Neural cell (in vitro differentiated cells): ENCODE results near the gene MYH7B. TPM values are rescaled to one million over a fixed set of nuclear protein-coding genes. Genes with fewer than 3 reads are reported as not detected.

ENCODE experiments used
- H2AFZ ChIP-seq: fragments of 200-600, 300-800 bp; sonication (generic), shearing (Covaris generic); 2 replicates; pipeline ENCODE4 v1.6.0; 2014; ENCODE audit warnings: low read depth, mild to moderate bottlenecking, antibody characterized with exemption, low read length, moderate library complexity
- H3F3A ChIP-seq: fragments of 200-600 bp; shearing (Covaris generic); 2 replicates; pipeline ENCODE4 v1.6.1; 2016; ENCODE audit warnings: mild to moderate bottlenecking, moderate library complexity, mixed read lengths, antibody characterized with exemption, low read length; ENCODE audit not compliant: insufficient read depth, poor library complexity, severe bottlenecking
- H3K27ac ChIP-seq: fragments of 200-600, 300-800 bp; sonication (generic), shearing (Covaris generic); 2 replicates; pipeline ENCODE4 v1.5.1; 2014; ENCODE audit warnings: mild to moderate bottlenecking, low read length, moderate library complexity
- H3K27me3 ChIP-seq: fragments of 300-800, 200-600 bp; sonication (generic), shearing (Covaris generic); 2 replicates; pipeline ENCODE4 v1.6.0; 2014; ENCODE audit warnings: mild to moderate bottlenecking, low read depth, low read length, moderate library complexity; ENCODE audit not compliant: insufficient read depth
- H3K36me3 ChIP-seq: fragments of 300-800, 200-600 bp; sonication (generic), shearing (Covaris generic); 2 replicates; pipeline ENCODE4 v1.5.1; 2014; ENCODE audit warnings: mild to moderate bottlenecking, antibody characterized with exemption, low read length, moderate library complexity; ENCODE audit not compliant: insufficient read depth
- H3K4me2 ChIP-seq: fragments of 300-800, 200-600 bp; sonication (generic), shearing (Covaris generic); 2 replicates; pipeline ENCODE4 v1.6.0; 2014; ENCODE audit warnings: mild to moderate bottlenecking, low read length
- H3K4me3 ChIP-seq: fragments of 300-800, 200-600 bp; sonication (generic), shearing (Covaris generic); 2 replicates; pipeline ENCODE4 v1.5.1; 2014; ENCODE audit warnings: mild to moderate bottlenecking, low read length, moderate library complexity
- H3K79me2 ChIP-seq: fragments of 200-600 bp; shearing (Covaris generic); replicated peaks from 2 replicates; pipeline ENCODE4 v1.6.0; 2014; ENCODE audit warnings: mild to moderate bottlenecking, low read length, moderate library complexity; ENCODE audit not compliant: insufficient read depth
- H3K9ac ChIP-seq: fragments of 300-800, 200-600 bp; sonication (generic), shearing (Covaris generic); 2 replicates; pipeline ENCODE4 v1.6.1; 2016; ENCODE audit warnings: mild to moderate bottlenecking, low read length, mixed read lengths
- H3K9me2 ChIP-seq: fragments of 200-600 bp; shearing (Covaris generic); 2 replicates; pipeline ENCODE4 v1.6.1; 2016; ENCODE audit warnings: mild to moderate bottlenecking, low read length, mixed read lengths; ENCODE audit not compliant: insufficient read depth
- H3K9me3 ChIP-seq: fragments of 200-600, 300-800 bp; sonication (generic), shearing (Covaris generic); 2 replicates; pipeline ENCODE4 v1.6.1; 2016; ENCODE audit warnings: mild to moderate bottlenecking, mixed run types, low read length, moderate library complexity, mixed read lengths
- H4K20me1 ChIP-seq: fragments of 200-600 bp; shearing (Covaris generic); 2 replicates; pipeline ENCODE4 v1.6.1; 2016; ENCODE audit warnings: mild to moderate bottlenecking, mixed run types; ENCODE audit not compliant: insufficient read depth
- EP300 ChIP-seq: fragments of 450-650 bp; conservative IDR thresholded peaks from 2 replicates; pipeline ENCODE4 v1.6.1; 2014; ENCODE audit warnings: antibody characterized with exemption, mild to moderate bottlenecking, moderate library complexity; ENCODE audit not compliant: poor library complexity, severe bottlenecking
- EZH2 ChIP-seq: fragments of 200-600, 300-800 bp; shearing (Covaris generic), sonication (generic); IDR thresholded peaks from 2 replicates; pipeline ENCODE4 v1.6.1; 2014; ENCODE audit warnings: antibody characterized with exemption, low read length, borderline replicate concordance, mild to moderate bottlenecking; ENCODE audit not compliant: insufficient read depth, poor library complexity, severe bottlenecking
- MXI1 ChIP-seq: fragments of 450-650 bp; conservative IDR thresholded peaks from 2 replicates; pipeline ENCODE4 v1.6.1; 2014; ENCODE audit warnings: antibody characterized with exemption, mild to moderate bottlenecking; ENCODE audit not compliant: poor library complexity, severe bottlenecking
- POLR2AphosphoS5 ChIP-seq: IDR thresholded peaks from 2 replicates; pipeline ENCODE4 v1.6.1; 2012
- RAD21 ChIP-seq: fragments of 450-650 bp; conservative IDR thresholded peaks from 2 replicates; pipeline ENCODE4 v1.6.1; 2014; ENCODE audit warnings: antibody characterized with exemption, mild to moderate bottlenecking, moderate library complexity
- SMC3 ChIP-seq: fragments of 450-650 bp; conservative IDR thresholded peaks from 2 replicates; pipeline ENCODE4 v1.6.1; 2014; ENCODE audit warnings: antibody characterized with exemption, mild to moderate bottlenecking, moderate library complexity; ENCODE audit not compliant: poor library complexity
- TAF1 ChIP-seq: IDR thresholded peaks from 2 replicates; pipeline ENCODE4 v1.6.1; 2012; ENCODE audit warnings: low read depth
- polyA plus RNA-seq: library from polyadenylated mRNA; depleted of rRNA; stranded (reverse); fragments of >200 nt; gene quantifications from 2 replicates; pipeline ENCODE4 v1.2.3, GENCODE V29; 2014
- TF ChIP-seq, protein P1 (sequence below): fragments of 450-650 bp; IDR thresholded peaks from 2 replicates; pipeline ENCODE4 v1.5.1; 2014; ENCODE audit warnings: antibody characterized with exemption, mild to moderate bottlenecking, moderate library complexity; ENCODE audit not compliant: poor library complexity, severe bottlenecking
- TF ChIP-seq, protein P2 (sequence below): IDR thresholded peaks from 2 replicates; pipeline ENCODE4 v1.6.1; 2012; ENCODE audit warnings: borderline replicate concordance

MYH7B gene
- polyA plus RNA-seq, 1 donor from 2014 or later: not detected

DNA sequence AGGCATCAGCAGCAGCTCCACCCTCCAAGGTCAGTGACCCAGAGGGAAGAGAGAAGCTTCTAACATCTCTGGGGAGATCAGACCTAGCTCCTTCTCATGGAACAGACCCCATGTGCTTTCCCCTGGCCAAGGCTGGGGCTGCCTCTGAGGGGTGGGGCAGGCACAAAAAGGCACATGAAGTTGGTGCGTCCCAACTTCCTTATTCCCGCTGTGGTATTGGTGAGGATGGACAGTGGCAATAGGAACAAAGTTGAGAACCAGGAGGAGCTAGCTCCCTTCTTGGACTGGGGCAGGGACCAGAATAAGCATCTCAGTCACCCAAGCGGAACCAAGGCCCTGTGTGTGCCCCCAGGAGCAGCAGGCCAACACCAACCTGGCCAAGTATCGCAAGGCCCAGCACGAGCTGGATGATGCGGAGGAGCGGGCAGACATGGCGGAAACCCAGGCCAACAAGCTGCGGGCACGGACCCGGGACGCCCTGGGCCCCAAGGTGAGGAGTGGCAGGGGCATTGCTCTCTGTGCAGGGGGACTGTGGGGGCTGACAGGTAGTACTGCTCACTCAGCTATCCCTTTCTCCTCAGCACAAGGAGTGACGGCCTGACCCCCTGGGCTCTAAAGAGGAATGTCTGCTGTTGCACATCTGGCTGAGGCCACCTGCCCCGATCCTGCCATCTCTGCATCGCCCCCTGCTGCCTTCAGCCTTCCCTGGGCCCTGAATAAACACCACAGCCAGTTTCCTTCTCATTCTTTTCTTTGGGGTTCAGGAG lies 46.1 kb downstream of the MYH7B start:
- H3K79me2 ChIP-seq: no peaks in the 10 kb centered on the region
- peaks cover 7% of the 10 kb centered on the region for H3K36me3 ChIP-seq
- no peak overlapping the region for H3K27ac ChIP-seq
- no peaks in the 10 kb centered on the region for H3K9me2 ChIP-seq
- no peak overlapping the region for H3K9ac ChIP-seq
- no peaks in the 10 kb centered on the region for H4K20me1 ChIP-seq
- no peaks in the 10 kb centered on the region for H3K9me3 ChIP-seq
- H3K27me3 ChIP-seq: no peaks in the 10 kb centered on the region
- no peak overlapping the region for H2AFZ ChIP-seq
- H3K4me2 ChIP-seq: no peak overlapping the region
- TF ChIP-seq POLR2AphosphoS5 (no peak), SMC3 (no peak), RAD21 (no peak), EZH2 (no peak), MXI1 (no peak), EP300 (no peak), TAF1 (no peak)
- TF ChIP-seq, protein P1, sequence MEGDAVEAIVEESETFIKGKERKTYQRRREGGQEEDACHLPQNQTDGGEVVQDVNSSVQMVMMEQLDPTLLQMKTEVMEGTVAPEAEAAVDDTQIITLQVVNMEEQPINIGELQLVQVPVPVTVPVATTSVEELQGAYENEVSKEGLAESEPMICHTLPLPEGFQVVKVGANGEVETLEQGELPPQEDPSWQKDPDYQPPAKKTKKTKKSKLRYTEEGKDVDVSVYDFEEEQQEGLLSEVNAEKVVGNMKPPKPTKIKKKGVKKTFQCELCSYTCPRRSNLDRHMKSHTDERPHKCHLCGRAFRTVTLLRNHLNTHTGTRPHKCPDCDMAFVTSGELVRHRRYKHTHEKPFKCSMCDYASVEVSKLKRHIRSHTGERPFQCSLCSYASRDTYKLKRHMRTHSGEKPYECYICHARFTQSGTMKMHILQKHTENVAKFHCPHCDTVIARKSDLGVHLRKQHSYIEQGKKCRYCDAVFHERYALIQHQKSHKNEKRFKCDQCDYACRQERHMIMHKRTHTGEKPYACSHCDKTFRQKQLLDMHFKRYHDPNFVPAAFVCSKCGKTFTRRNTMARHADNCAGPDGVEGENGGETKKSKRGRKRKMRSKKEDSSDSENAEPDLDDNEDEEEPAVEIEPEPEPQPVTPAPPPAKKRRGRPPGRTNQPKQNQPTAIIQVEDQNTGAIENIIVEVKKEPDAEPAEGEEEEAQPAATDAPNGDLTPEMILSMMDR: no peak
- TF ChIP-seq, protein P2, sequence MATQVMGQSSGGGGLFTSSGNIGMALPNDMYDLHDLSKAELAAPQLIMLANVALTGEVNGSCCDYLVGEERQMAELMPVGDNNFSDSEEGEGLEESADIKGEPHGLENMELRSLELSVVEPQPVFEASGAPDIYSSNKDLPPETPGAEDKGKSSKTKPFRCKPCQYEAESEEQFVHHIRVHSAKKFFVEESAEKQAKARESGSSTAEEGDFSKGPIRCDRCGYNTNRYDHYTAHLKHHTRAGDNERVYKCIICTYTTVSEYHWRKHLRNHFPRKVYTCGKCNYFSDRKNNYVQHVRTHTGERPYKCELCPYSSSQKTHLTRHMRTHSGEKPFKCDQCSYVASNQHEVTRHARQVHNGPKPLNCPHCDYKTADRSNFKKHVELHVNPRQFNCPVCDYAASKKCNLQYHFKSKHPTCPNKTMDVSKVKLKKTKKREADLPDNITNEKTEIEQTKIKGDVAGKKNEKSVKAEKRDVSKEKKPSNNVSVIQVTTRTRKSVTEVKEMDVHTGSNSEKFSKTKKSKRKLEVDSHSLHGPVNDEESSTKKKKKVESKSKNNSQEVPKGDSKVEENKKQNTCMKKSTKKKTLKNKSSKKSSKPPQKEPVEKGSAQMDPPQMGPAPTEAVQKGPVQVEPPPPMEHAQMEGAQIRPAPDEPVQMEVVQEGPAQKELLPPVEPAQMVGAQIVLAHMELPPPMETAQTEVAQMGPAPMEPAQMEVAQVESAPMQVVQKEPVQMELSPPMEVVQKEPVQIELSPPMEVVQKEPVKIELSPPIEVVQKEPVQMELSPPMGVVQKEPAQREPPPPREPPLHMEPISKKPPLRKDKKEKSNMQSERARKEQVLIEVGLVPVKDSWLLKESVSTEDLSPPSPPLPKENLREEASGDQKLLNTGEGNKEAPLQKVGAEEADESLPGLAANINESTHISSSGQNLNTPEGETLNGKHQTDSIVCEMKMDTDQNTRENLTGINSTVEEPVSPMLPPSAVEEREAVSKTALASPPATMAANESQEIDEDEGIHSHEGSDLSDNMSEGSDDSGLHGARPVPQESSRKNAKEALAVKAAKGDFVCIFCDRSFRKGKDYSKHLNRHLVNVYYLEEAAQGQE: no peak
- H3F3A ChIP-seq: no peaks in the 10 kb centered on the region
- no peak overlapping the region for H3K4me3 ChIP-seq

DNA sequence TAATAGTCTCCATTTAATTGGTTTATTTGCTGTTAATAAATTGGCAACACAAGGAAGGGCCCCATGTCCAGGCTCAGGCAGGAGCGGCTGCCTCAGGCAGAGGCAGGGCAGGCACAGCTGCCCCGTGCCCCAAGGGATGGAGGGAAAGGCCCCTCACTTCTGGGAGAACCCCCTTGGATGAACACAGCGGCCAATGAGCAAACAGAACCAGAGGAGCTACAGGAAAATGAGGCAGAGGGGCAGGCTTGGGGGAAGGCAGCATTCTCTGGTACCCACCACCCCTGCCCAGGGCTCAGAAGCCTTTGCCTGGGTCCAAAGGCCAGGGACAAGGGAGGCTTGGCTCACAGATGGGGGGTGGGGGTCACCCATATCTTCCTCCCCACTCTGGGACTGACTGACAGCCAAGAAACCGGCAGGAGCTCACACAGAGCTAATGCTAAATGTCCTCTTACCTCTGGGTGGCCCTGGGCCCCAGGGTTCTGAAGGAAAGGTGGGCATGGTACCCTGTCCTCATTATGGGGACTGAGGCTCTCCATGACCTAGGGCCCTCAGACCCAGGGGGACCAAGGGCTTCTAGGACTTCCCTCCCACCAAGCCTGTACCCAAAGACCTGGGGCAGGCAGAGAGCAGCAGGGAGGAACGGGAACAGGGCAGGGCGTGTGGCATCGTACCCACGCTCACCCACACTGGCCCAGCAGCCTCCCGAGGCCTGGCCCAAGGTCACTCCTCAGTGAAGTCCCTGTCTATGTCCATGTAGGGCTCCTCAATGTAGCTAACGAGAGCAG lies 47.0 kb downstream of the MYH7B start:
- Histone ChIP-seq H4K20me1 (no peaks in the 10 kb centered on the region), H3K9me3 (no peaks in the 10 kb centered on the region), H3K4me3 (no peak overlapping the region), H3K4me2 (no peak overlapping the region), H3K36me3 (peaks cover 9% of the 10 kb centered on the region), H3K9ac (no peak overlapping the region), H3K79me2 (no peaks in the 10 kb centered on the region), H3K9me2 (no peaks in the 10 kb centered on the region), H3K27me3 (no peaks in the 10 kb centered on the region), H3K27ac (no peak overlapping the region), H3F3A (no peaks in the 10 kb centered on the region), H2AFZ (no peak overlapping the region)
- TF ChIP-seq SMC3: no peak
- no peak for TF ChIP-seq TAF1
- no peak for TF ChIP-seq EZH2
- TF ChIP-seq POLR2AphosphoS5: no peak
- TF ChIP-seq EP300: no peak
- TF ChIP-seq, protein P2: no peak
- no peak for TF ChIP-seq MXI1
- TF ChIP-seq RAD21: no peak
- TF ChIP-seq, protein P1: no peak
